Parietal lobe (tissue), 1 donor: ENCODE measurements around the gene PLOD2. TPM values are rescaled to one million over a fixed set of nuclear protein-coding genes. Genes with fewer than 3 reads are reported as not detected.

Experiments
- total RNA-seq: library from RNA; depleted of rRNA; stranded (reverse); fragments of >200 nt; gene quantifications from one replicate; pipeline ENCODE4 v1.2.3, GENCODE V29; 2014

The PLOD2 gene
- total RNA-seq = 13.1 TPM

DNA sequence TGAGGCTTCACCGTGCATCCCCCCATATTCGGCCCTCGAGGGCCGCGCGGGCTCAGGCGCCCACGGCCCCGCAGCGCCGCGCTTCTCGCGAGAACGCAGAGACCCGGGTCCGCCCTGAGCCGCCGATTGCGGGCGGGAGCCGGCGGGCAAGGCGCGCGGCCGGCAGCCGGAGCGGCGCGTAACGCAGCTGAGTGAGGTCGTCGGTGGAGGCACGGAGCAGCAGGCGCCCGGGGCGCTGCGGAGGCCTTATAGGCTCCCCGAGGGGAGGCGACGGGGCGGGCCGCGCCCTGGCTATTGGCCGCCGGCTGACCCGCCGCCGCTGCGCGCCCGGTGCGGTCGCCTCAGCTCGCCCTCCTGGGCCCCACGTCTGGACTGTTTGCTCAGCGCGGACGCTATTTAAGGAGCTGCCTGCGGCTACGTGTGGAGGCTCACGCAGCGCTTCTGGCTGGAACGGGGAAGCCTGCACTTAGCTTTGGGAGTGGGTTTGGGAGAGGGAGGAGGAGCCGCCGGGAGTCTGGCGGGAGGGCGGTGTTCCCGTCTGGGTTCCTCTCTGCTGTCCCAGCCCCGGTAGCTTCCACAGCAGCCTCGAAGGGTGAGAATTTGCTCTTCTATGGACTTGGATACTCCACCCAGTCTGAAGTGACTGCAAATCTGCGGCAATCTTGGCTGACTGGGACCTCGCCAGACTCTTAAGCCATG, at the start of gene PLOD2:
PLOD2 (minus strand) TSS at position 221 of the 699 bp plus-strand sequence; CDS start at position 26, 195 bp downstream.

Other genes starting within 250 kb of the PLOD2 start
- 7.5 TPM for gene PLSCR4, start 89.9 kb upstream of the PLOD2 start, total RNA-seq